Measurements from ENCODE around the gene MAGI3. TPM values are rescaled to one million over a fixed set of nuclear protein-coding genes. Genes with fewer than 3 reads are reported as not detected.
A peak's percentile ranks its signal among the peaks of the same experiment; 100 is the strongest.

Gene MAGI3
- total and polyA plus RNA-seq, 2 of the 13 experiments (the other 11 are each of a cell fraction or from before 2014, with no cell fraction given) = 4.0 to 11.8 TPM

DNA sequence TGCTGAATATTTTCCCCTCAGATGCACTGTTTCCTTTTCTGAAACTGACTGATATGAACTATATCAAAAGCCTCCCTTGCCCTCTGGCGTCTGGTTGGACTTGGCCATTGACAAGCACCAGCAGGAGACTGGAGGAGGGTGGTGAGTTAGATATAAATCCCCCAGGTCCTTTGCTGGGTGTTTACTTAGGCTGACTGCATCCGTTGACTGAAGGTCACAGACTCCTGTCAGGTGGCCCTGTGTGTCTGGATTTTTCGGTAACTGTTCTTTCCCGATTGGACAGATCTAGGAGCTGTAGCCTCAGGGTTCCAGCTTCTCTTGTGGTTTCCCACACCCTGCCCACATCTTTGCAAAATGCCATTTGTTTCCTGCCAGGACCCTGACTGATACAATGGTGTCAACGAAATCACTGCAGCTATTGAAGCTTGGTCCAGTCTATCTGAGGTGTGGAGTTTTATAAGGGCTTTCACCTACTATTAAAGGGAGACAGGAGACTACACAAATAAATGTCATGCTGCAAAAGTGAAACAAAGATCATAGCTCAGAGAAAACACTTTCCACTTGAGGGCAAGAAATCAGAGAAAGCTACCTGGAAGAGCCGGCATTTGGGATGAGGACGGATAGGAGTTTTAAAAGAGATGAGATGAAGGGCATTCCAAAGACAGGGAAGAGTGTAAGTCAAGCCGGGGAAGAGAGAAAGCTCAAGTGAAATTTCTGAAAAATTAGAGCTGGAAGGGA, 1.5 kb upstream of the MAGI3 start (continued):
- TF ChIP-seq, protein P1, sequence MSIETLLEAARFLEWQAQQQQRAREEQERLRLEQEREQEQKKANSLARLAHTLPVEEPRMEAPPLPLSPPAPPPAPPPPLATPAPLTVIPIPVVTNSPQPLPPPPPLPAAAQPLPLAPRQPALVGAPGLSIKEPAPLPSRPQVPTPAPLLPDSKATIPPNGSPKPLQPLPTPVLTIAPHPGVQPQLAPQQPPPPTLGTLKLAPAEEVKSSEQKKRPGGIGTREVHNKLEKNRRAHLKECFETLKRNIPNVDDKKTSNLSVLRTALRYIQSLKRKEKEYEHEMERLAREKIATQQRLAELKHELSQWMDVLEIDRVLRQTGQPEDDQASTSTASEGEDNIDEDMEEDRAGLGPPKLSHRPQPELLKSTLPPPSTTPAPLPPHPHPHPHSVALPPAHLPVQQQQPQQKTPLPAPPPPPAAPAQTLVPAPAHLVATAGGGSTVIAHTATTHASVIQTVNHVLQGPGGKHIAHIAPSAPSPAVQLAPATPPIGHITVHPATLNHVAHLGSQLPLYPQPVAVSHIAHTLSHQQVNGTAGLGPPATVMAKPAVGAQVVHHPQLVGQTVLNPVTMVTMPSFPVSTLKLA (IDR thresholded peaks at IDR 0.05) = no peak
- no peak for TF ChIP-seq SP1 (IDR thresholded peaks at IDR 0.05)
- no peak for TF ChIP-seq SP1 (CRISPR knock-in tag; IDR thresholded peaks at IDR 0.05)
- TF ChIP-seq DNMT1 (CRISPR knock-in tag; IDR thresholded peaks at IDR 0.05) = no peak
- TF ChIP-seq, protein P2, sequence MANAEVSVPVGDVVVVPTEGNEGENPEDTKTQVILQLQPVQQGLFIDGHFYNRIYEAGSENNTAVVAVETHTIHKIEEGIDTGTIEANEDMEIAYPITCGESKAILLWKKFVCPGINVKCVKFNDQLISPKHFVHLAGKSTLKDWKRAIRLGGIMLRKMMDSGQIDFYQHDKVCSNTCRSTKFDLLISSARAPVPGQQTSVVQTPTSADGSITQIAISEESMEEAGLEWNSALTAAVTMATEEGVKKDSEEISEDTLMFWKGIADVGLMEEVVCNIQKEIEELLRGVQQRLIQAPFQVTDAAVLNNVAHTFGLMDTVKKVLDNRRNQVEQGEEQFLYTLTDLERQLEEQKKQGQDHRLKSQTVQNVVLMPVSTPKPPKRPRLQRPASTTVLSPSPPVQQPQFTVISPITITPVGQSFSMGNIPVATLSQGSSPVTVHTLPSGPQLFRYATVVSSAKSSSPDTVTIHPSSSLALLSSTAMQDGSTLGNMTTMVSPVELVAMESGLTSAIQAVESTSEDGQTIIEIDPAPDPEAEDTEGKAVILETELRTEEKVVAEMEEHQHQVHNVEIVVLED (CRISPR knock-in tag; IDR thresholded peaks at IDR 0.05; ENCODE audit: borderline replicate concordance) = no peak
- TF ChIP-seq ETV6 (CRISPR knock-in tag; conservative IDR thresholded peaks at IDR 0.05) = no peak
- TF ChIP-seq ZNF781 (CRISPR knock-in tag; IDR thresholded peaks at IDR 0.05; ENCODE audit: borderline replicate concordance, not compliant biosample characterization) = no peak
- no peak for TF ChIP-seq ADNP (CRISPR knock-in tag; IDR thresholded peaks at IDR 0.05)
- TF ChIP-seq MED1 (CRISPR knock-in tag; IDR thresholded peaks at IDR 0.05) = 0 out of 2 replicates have a peak, but pooled peaks have one; percentile 44
- TF ChIP-seq TCF12 (IDR thresholded peaks at IDR 0.05) = no peak
- TF ChIP-seq TCF12 (CRISPR knock-in tag; IDR thresholded peaks at IDR 0.05) = no peak
- TF ChIP-seq MXD4 (CRISPR knock-in tag; IDR thresholded peaks at IDR 0.05) = no peak
- TF ChIP-seq NCOR1 (IDR thresholded peaks at IDR 0.05; ENCODE audit: borderline replicate concordance, low read length) = peak; percentile 41; the same call in 1 of the 2 replicates
- TF ChIP-seq, protein P3, sequence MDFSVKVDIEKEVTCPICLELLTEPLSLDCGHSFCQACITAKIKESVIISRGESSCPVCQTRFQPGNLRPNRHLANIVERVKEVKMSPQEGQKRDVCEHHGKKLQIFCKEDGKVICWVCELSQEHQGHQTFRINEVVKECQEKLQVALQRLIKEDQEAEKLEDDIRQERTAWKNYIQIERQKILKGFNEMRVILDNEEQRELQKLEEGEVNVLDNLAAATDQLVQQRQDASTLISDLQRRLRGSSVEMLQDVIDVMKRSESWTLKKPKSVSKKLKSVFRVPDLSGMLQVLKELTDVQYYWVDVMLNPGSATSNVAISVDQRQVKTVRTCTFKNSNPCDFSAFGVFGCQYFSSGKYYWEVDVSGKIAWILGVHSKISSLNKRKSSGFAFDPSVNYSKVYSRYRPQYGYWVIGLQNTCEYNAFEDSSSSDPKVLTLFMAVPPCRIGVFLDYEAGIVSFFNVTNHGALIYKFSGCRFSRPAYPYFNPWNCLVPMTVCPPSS (IDR thresholded peaks at IDR 0.05) = no peak
- no peak for TF ChIP-seq CBFB (CRISPR knock-in tag; IDR thresholded peaks at IDR 0.05)
- no peak for TF ChIP-seq TEAD3 (CRISPR knock-in tag; optimal IDR thresholded peaks at IDR 0.05; ENCODE audit: borderline replicate concordance)
- no peak for TF ChIP-seq ZNF816 (CRISPR knock-in tag; IDR thresholded peaks at IDR 0.05; ENCODE audit: borderline replicate concordance)
- TF ChIP-seq, protein P4, sequence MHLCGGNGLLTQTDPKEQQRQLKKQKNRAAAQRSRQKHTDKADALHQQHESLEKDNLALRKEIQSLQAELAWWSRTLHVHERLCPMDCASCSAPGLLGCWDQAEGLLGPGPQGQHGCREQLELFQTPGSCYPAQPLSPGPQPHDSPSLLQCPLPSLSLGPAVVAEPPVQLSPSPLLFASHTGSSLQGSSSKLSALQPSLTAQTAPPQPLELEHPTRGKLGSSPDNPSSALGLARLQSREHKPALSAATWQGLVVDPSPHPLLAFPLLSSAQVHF (CRISPR knock-in tag; IDR thresholded peaks at IDR 0.05) = no peak
- no peak for TF ChIP-seq KDM4B (CRISPR knock-in tag; IDR thresholded peaks at IDR 0.05)
- TF ChIP-seq ZNF713 (CRISPR knock-in tag; IDR thresholded peaks at IDR 0.05) = no peak
- no peak for TF ChIP-seq GTF2F1 (IDR thresholded peaks at IDR 0.05; ENCODE audit: low read length)
- TF ChIP-seq ATM (IDR thresholded peaks at IDR 0.05; ENCODE audit: borderline replicate concordance) = no peak
- TF ChIP-seq ZNF30 (CRISPR knock-in tag; IDR thresholded peaks at IDR 0.05) = no peak
- TF ChIP-seq ZNF431 (CRISPR knock-in tag; IDR thresholded peaks at IDR 0.05; ENCODE audit: borderline replicate concordance, low read depth) = no peak
- no peak for TF ChIP-seq ARHGAP35 (CRISPR knock-in tag; IDR thresholded peaks at IDR 0.05; ENCODE audit: borderline replicate concordance)
- TF ChIP-seq TCF7L2 (IDR thresholded peaks at IDR 0.05; ENCODE audit: low read depth, low read length) = no peak
- TF ChIP-seq, protein P5, sequence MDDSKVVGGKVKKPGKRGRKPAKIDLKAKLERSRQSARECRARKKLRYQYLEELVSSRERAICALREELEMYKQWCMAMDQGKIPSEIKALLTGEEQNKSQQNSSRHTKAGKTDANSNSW (CRISPR knock-in tag; IDR thresholded peaks at IDR 0.05; ENCODE audit: borderline replicate concordance) = no peak
- TF ChIP-seq ZNF33A (CRISPR knock-in tag; IDR thresholded peaks at IDR 0.05; ENCODE audit: borderline replicate concordance) = no peak
